Fibroblast of the aortic adventitia (primary cell): ENCODE data around the gene CRKL. TPM values are rescaled to one million over a fixed set of nuclear protein-coding genes. Genes with fewer than 3 reads are reported as not detected.
"Not testable (repeated sequence)": the region's sequence is repeated elsewhere in the genome, so short reads cannot be mapped to it uniquely, and the experiment has no call there.

Experiments used
- DNase-seq: peaks from one replicate; pipeline ENCODE4 v3.0.0-alpha.2; 2010; ENCODE audit warnings: low read depth
- H3K4me3 ChIP-seq: 2 replicates; pipeline ENCODE4 v1.5.1; 2011; ENCODE audit warnings: low read depth, mild to moderate bottlenecking, control low read depth, low read length, moderate library complexity
- CTCF ChIP-seq: IDR thresholded peaks from 2 replicates; pipeline ENCODE4 v1.5.1; 2011; ENCODE audit warnings: mild to moderate bottlenecking, low read length, control low read depth, inconsistent platforms; ENCODE audit not compliant: insufficient read depth
- total RNA-seq: library from RNA; depleted of rRNA; stranded (reverse); fragments of >200 nt; gene quantifications from 2 replicates; pipeline ENCODE4 v1.2.3, GENCODE V29; 2012; ENCODE audit warnings: low replicate concordance

Gene CRKL
- total RNA-seq, 1 donor: 44.7 TPM

GRCh38 chr22:20926243-20926642, 9.0 kb downstream of the CRKL start:
- no peak for TF ChIP-seq CTCF
- DNase-seq: no peak
- no peak overlapping the region for H3K4me3 ChIP-seq

- no peak overlapping the region for H3K4me3 ChIP-seq
- no peak for DNase-seq
- no peak for TF ChIP-seq CTCF
Measured at GRCh38 chr22:20927940-20928572, 10.8 kb downstream of the CRKL start.

GRCh38 chr22:20928573-20928967, 11.4 kb downstream of the CRKL start:
- H3K4me3 ChIP-seq: no peak overlapping the region
- no peak for DNase-seq
- no peak for TF ChIP-seq CTCF

GRCh38 chr22:20930004-20930403, 12.8 kb downstream of the CRKL start:
- TF ChIP-seq CTCF: no peak
- DNase-seq: no peak
- H3K4me3 ChIP-seq: no peak overlapping the region

- not testable (repeated sequence) for H3K4me3 ChIP-seq, DNase-seq
Measured at GRCh38 chr22:20930435-20930834, 13.2 kb downstream of the CRKL start.

GRCh38 chr22:20931126-20931654, 14.0 kb downstream of the CRKL start:
- no peak for TF ChIP-seq CTCF
- no peak for DNase-seq
- H3K4me3 ChIP-seq: no peak overlapping the region

GRCh38 chr22:20933910-20934309, 16.7 kb downstream of the CRKL start:
- no peak for TF ChIP-seq CTCF
- H3K4me3 ChIP-seq: no peak overlapping the region
- DNase-seq: no peak

- DNase-seq, H3K4me3 ChIP-seq: not testable (repeated sequence)
Measured at GRCh38 chr22:20935049-20935448, 17.8 kb downstream of the CRKL start.

- not testable (repeated sequence) for H3K4me3 ChIP-seq, DNase-seq
Measured at GRCh38 chr22:20935780-20936539, 18.8 kb downstream of the CRKL start.
